ENCODE results near the gene RPP40. TPM values are rescaled to one million over a fixed set of nuclear protein-coding genes. Genes with fewer than 3 reads are reported as not detected.
"Not testable (repeated sequence)": the region's sequence is repeated elsewhere in the genome, so short reads cannot be mapped to it uniquely, and the experiment has no call there.

The RPP40 gene
- total RNA-seq, 1 donor from 2014 or later = 8.4 TPM

- no peak for DNase-seq (ENCODE audit: low spot score)
These were observed 16.3 kb upstream of the RPP40 start for GRCh38 chr6:5020142-5020541.

GRCh38 chr6:5014072-5014561, 10.3 kb upstream of the RPP40 start:
- no peak for DNase-seq (ENCODE audit: low spot score)

GRCh38 chr6:5012519-5012918, 8.7 kb upstream of the RPP40 start:
- DNase-seq (ENCODE audit: low spot score) = no peak

GRCh38 chr6:5011346-5011745, 7.5 kb upstream of the RPP40 start:
- DNase-seq (ENCODE audit: low spot score) = no peak

- no peak for DNase-seq (ENCODE audit: low spot score)
These were observed 3.7 kb upstream of the RPP40 start for GRCh38 chr6:5007531-5007930.

GRCh38 chr6:5006222-5006621, 2.4 kb upstream of the RPP40 start:
- no peak for DNase-seq (ENCODE audit: low spot score)

DNA sequence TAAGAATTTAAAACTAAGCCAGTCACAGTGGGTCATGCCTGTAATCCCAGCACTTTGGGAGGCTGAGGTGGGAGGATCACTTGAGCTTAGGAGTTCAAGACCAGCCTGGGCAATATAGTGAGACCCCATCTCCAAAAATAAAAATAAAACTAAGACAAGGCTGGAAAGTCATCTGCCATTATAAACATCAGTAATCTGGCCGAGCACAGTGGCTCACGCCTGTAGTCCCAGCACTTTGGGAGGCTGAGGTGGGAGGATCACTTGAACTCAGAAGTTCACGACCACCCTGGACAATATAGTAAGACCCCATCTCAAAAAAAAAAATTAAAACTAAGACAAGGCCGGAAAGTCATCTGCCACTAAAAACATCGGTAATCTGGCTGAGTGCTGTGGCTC, 1.2 kb upstream of the RPP40 start:
- not testable (repeated sequence) for DNase-seq (ENCODE audit: low spot score)

GRCh38 chr6:5004373-5005037, 668 bp upstream of the RPP40 start:
- no peak for DNase-seq (ENCODE audit: low spot score)

- no peak for DNase-seq (ENCODE audit: low spot score)
These were observed 4.3 kb downstream of the RPP40 start for GRCh38 chr6:4999586-4999985.

DNA sequence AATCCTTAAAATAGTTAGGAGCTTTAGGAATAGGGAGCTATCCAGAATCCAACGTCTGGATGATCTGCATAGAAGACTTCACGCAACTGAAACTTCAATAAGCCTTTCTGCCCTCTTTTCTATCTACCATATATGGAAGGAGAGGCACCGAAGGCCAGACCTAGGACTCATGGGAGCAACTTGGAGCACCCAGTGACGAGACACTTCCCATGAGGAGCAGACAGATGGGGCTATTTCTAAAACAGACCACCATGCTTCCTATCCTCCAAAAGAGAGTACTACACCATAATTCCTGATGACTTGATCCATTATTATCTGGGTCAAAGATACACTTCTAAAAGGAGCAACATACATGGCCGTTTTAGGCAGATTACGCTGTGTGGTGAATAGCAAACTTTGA, 6.0 kb downstream of the RPP40 start:
- DNase-seq (ENCODE audit: low spot score) = no peak

- no peak for DNase-seq (ENCODE audit: low spot score)
These were observed 9.1 kb downstream of the RPP40 start for GRCh38 chr6:4994741-4995140.

DNA sequence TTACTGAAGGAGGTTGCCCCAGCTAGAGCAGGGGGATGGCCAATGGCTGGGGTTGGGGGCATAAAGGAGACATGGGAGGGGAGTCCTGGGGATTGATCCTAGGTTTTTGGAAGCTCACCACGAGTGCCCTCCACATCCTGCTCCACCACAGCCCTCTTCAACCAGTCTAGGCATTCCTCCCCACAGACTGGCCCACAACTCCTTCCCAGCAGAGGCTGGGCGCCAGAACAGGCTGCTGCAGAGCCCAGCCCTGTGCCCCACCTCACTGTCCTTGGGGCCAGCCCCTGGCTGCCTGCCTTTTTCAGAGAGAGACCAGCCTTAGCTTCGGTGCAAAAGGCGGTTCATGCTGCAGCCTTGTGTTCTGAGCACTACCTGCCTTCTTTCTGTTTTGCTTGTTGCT, 16.4 kb downstream of the RPP40 start:
- DNase-seq (ENCODE audit: low spot score) = no peak

GRCh38 chr6:4986999-4987398, 16.8 kb downstream of the RPP40 start:
- DNase-seq (ENCODE audit: low spot score) = no peak

DNA sequence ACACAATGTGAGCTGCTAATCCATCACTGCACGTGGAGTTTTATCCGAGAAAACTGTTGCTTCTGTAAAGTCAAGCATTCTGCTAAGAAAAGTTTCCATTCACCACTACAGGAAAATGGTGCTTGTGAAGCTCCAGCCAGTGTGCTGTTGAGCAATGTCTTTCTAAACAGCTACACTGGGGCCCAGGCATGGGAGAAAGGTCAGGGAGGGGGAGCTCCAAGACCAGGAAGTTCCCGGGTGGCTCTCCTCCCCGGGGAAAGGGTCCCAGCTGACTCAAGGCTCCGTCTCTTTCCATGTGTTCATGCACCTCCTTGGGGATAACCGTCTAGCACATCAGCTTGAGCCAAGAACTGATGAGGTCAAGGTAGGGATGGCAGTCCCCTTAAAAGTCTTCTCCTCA, 20.5 kb downstream of the RPP40 start:
- no peak for DNase-seq (ENCODE audit: low spot score)

GRCh38 chr6:4981761-4982160, 22.1 kb downstream of the RPP40 start:
- DNase-seq (ENCODE audit: low spot score) = no peak

DNA sequence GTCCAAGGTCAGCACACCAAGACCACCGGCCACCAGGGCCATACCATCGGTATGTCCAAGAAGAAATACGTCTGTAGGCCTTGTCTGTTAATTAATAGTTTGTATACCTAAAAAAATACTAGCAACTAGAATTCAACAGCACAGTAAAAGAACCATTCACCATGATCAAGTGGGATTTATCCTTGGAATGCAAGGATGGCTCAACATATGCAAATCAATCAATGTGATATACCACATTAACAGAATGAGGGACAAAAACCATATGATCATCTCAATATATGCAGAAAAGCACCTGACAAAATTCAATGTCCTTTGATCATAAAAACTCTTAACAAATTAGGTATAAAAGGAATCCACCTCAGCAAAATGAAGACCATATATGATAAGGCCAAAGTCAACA, 24.4 kb downstream of the RPP40 start:
- no peak for DNase-seq (ENCODE audit: low spot score)

- DNase-seq (ENCODE audit: low spot score) = no peak
These were observed 26.4 kb downstream of the RPP40 start for GRCh38 chr6:4977468-4977867.

DNA sequence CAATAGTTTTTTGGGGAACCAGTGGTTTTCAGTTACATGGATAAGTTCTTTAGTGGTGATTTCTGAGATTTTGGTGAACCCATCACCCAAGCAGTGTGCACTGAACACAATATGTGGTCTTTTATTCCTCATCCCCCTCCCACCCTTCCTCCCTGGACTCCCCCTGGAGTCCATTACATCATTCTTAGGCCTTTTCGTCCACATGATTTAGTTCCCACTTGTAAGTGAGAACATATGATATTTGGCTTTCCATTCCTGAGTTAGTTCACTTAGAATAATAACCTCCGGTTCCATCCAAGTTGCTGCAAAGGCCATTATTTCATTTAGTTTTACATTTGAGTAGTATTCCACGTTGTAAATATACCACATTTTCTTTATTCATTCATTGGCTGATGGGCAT, 28.3 kb downstream of the RPP40 start:
- DNase-seq (ENCODE audit: low spot score) = no peak

DNA sequence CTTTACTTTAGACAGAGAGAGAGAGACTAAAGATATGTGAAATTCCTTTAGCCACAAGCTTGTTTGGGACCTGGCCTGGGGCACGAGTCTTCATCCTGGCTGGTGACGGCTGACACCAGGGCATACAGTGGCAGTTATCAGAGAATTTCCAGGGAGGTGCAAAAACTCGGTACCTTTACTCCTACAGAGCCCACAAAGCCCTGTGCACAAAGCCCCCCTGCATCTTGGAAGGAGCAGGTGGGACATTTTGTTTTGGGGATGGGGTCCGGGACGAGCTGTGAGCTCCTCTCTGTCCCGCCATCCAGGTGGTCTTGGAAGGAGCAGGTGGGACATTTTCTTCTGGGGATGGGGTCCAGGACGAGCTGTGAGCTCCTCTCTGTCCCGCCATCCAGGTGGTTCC, 28.9 kb downstream of the RPP40 start:
- no peak for DNase-seq (ENCODE audit: low spot score)

- DNase-seq (ENCODE audit: low spot score) = peak; percentile 87
These were observed 29.7 kb downstream of the RPP40 start for GRCh38 chr6:4973982-4974745.

GRCh38 chr6:4973415-4973814, 30.4 kb downstream of the RPP40 start:
- peak; percentile 45 for DNase-seq (ENCODE audit: low spot score)

DNA sequence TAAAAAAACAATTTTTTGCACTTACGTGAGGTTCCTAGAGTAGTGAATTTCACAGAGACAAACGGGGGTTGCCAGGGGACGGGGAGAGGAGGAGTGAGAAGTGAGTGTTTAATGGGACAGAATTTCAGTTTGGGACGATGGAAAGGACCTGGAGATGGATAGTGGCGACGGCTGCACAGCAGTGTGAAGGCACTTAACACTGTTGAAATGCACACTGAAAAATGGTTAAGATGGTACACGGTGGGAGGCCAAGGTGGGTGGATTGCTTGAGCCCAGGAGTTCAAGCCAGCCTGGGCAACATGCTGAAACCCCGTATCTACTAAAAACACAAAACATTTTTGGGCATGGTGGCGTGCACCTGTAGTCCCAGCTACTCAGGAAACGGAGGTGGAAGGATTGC, 31.4 kb downstream of the RPP40 start:
- DNase-seq (ENCODE audit: low spot score) = peak; percentile 14

DNA sequence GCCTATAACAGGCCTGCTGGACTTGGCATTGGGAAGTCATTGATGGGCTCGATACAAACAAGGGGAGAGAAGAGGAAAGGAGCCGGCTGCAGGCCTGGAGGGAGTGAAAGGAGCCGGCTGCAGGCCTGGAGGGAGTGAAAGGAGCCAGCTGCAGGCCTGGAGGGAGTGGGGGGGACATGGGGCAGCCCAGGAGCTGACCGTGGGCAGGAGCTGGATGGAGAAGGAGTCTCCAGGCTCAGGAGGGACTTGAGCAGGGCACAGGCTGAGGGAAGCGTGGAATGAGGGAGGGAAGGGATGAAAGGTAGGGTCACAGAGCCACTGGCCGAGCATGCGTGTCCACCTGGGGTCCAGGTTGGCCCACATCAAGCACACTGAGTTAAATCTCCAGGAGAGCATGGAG, 32.0 kb downstream of the RPP40 start:
- peak; percentile 43 for DNase-seq (ENCODE audit: low spot score)

Data from mesenteric fat pad (tissue), 1 donor.